GM19193 (cell line): Measurements from ENCODE around the gene C16orf74.

Source experiments
- POLR2A ChIP-seq: IDR thresholded peaks from 4 replicates; pipeline ENCODE4 v1.6.1; 2011; ENCODE audit not compliant: insufficient read depth, insufficient read length; ENCODE audit errors: extremely low read depth

C16orf74 gene

DNA sequence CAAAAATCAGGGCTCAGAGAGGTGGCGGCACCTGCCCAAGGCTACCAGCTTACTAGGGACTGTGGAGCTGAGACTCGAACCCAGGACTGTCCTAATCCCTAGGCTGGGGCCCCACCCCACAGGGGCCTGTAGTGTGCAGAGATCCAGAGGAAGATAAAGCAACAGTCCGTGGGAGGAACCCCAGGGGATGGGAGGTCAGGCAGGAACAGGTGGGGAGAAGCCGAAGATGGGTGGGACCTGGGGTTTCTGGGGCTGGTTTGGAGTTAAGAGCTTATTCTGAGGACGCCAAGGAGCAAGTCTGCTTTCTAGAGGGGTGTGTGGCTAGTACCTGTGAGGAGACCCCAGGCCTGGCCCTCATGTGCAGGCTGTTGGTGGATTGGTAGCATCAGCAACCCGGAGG is 14.9 kb downstream of the C16orf74 start:
- TF ChIP-seq POLR2A, result no peak

- TF ChIP-seq POLR2A, result no peak
These were observed 15.7 kb downstream of the C16orf74 start for GRCh38 chr16:85735225-85735635.

- TF ChIP-seq POLR2A, result no peak
These were observed 16.4 kb downstream of the C16orf74 start for GRCh38 chr16:85734311-85735017.

GRCh38 chr16:85733839-85734170 is 17.1 kb downstream of the C16orf74 start:
- TF ChIP-seq POLR2A, result no peak

GRCh38 chr16:85733155-85733838 is 17.6 kb downstream of the C16orf74 start:
- TF ChIP-seq POLR2A, result no peak

- TF ChIP-seq POLR2A, result no peak
These were observed 19.7 kb downstream of the C16orf74 start for GRCh38 chr16:85731179-85731578.

DNA sequence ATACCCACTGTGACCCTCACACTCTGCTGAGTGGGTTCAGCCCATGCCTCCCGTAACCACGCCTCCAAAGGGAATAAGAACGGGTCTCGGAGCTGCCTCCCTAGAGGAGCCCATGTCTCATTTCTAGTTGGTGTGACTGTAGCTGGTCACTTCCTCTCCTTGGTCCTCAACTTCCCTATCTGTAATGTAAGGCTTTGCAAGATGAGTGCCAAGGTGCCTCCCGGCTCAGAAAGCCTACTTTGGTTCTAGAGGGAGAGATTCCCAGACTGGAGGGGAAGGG is 20.8 kb downstream of the C16orf74 start:
- TF ChIP-seq POLR2A, result no peak

DNA sequence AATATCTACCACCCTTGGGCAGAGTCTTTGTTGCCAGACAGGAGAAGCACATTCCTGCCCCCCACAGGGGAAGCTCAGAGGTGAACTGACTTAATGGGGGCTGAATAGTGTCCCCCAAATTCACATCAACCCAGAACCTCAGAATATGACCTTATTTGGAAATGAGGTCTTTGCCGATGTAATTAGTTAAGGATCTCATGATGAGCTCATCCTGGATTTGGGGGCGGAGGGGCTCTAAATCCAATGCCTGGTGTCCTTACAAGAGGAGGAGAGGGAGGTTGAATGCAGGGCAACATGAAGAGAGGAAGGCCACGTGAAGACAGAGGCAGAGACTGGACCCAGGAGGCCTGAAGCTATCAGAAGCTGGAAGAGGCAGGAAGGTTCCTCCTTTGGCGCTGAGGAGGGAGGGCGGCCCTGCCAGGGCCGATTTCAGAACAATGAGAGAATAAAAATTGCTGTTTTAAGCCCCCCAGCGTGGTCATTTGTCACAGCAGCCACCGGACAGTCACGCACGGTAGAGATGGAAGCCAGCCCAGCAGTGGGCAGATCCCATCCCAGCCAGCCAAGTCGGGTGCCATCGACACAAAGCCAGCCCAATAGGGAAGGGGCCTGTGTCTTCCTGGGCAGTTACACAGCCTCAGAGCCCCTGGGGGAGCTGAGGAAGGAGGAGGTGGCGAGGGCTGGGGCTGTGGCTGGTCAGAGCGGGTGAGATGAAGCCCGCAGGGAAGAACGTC is 21.3 kb downstream of the C16orf74 start:
- no peak for TF ChIP-seq POLR2A

GRCh38 chr16:85728879-85729278 is 22.0 kb downstream of the C16orf74 start:
- TF ChIP-seq POLR2A, result no peak

DNA sequence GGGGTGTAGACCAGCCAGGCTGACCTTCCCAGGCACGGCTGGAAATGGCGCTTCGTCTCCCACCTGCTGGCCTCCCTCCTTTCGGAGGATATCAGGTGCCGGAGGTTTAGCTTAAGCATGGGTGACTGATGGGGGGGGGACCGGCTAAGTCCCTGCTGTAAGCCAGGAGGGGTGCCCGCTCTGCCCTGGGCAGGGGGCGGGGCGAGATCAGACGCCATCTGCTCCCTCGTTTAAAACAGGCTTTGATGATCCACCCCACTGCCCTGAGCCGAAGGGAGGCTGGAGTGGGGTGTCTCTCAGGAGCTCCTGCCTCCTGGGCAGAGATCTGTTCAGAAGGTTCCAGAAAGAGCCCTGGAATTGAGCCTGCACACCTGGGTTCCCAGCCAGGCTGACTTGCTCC is 26.0 kb downstream of the C16orf74 start:
- no peak for TF ChIP-seq POLR2A

DNA sequence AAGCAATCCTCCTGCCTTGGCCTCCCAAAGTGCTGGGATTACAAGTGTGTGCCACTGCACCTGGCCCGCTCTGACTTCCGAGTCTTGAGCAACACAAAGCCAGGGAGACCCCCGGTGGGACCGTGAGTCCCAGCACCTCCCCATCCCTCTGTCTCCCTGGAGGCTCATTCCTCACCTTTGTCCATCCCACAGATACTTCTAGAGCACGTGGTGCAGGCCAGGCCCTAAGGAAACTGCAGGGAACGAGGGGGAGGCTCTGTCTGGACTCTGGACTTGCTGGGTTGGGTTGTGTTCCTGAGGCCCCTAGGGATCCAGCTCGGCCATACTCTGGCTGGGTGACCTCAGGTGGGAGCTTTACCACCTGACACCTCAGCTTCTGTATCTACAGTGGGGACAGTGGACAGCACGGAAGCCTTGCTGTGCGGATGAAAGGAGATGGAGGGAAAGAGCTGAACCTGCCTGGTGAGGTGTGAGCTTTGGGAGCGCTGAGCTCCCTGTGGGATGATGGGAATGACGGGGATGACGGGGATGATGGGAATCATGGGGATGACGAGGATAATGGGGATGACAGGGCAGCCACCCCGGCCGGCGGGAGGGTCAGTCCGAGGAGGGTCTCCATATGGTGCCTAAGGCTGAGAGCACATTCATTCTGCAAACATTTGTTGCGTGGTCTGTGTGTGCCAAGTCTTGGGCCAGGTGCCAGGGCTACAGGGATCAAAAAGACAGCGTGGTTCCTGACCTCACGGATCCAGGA is 26.6 kb downstream of the C16orf74 start:
- TF ChIP-seq POLR2A, result no peak

- TF ChIP-seq POLR2A, result no peak
These were observed 28.6 kb downstream of the C16orf74 start for GRCh38 chr16:85722128-85722893.

DNA sequence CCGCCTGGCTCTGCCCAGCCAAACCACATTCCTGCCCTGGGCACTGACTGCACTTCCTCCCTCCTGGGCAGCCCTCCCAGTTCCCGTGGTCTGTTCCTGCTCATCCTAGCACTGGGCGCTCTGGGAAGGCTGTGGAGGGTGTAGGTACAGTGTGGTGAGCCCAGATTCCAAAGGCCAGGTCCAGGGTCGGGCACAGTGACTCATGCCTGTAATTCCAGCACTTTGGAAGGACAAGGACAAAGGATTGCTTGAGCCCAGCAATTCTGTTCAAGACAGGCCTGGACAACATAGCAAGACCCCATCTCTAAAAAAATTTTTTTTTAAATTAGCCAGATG is 30.6 kb downstream of the C16orf74 start:
- no peak for TF ChIP-seq POLR2A

DNA sequence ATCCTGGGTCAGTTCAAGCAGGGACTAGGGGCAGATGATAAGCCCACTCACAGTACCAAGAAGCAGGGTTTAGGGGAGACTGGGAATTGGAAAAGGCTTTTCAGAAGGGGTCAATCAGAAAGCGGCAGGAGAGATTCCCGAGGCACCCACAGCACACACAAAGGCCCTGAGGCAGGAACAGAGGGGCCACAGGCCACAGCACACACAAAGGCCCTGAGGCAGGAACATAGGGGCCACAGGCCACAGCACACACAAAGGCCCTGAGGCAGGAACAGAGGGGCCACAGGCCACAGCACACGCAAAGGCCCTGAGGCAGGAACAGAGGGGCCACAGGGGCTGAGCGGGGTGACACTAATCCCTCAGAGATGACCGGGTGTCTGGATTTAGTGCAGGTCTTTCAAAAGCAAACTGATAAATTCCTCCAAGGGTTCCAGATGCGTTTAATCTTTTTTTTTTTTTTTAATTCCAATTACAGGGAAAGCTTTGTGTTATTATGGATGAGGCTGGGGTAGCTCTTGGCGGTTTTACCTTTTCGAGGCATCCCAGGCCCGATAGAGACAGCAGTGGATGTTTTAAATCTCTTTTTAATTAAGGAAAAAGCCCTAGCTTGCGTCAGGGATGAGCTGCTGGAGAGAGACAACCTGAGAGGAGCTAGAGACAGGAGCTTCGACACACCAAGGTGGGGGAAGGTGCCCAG is 31.1 kb downstream of the C16orf74 start:
- no peak for TF ChIP-seq POLR2A
